Anterior cingulate cortex (tissue), 58 donors: ENCODE results near the gene CNPY1.

Experiments used
- DNase-seq, 58 donors: peaks; one replicate each; lab custom pipeline; 2025; lab: John Stamatoyannopoulos, UW

CNPY1 gene

DNA sequence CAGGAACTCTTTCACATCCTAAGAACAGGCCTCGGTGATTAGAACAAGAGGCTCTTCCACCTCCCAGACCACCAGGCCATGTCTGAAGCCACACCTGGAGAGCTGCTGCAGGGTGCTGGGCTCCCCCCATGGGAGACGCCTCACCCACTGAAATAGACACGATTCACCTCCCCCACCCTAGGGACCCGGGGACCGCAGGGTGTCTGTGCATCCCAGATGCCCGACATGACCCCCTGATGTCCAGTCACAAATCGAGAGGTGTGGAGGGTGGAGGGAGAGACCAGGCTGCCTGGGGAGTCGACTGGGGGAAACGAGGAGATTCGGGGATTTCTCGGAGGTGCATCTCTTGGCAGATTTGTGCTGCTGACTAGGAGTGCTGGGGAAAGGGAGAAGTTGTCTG lies 31.0 kb downstream of the CNPY1 start:
- DNase-seq, result no peak

GRCh38 chr7:155514296-155514695 lies 32.1 kb downstream of the CNPY1 start:
- DNase-seq, result no peak

GRCh38 chr7:155513543-155514285 lies 32.6 kb downstream of the CNPY1 start:
- no peak for DNase-seq

- no peak for DNase-seq
Observed at GRCh38 chr7:155512246-155512887, 34.0 kb downstream of the CNPY1 start.

- DNase-seq, result no peak
Observed at GRCh38 chr7:155511702-155511996, 34.7 kb downstream of the CNPY1 start.

DNA sequence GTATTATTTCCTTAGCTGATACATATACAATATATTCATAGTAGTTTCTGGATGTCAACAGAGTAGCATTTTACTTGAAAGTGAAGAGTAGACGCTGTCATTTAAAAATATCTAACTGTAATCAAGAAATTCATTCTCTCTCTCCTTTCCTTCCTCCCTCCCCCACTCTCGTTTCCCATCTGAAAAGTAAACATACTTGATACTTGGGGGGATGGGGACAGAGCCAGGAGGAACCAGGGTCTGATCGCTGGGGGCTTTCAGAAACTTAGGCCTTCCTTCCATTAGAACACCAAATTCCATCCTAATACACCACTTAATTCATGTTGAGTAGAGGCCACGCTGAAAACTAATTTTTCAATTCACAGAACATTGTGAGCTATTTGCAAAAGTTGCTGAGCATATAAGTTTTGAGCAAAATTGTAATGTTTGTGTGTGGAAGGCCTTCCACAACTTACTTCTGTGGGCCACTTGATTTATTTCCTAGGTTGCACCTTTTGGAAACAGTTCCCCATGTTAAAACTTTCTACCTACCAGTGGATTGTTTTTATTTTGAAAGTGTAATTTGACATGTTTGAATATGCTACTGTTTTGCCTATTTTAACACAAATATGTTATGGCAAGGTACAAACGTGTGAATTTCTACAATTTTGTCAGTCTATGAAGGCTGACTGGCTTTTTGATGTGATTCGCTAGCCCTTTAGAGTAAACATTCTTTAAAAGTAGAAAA lies 35.2 kb downstream of the CNPY1 start:
- DNase-seq, result no peak

DNA sequence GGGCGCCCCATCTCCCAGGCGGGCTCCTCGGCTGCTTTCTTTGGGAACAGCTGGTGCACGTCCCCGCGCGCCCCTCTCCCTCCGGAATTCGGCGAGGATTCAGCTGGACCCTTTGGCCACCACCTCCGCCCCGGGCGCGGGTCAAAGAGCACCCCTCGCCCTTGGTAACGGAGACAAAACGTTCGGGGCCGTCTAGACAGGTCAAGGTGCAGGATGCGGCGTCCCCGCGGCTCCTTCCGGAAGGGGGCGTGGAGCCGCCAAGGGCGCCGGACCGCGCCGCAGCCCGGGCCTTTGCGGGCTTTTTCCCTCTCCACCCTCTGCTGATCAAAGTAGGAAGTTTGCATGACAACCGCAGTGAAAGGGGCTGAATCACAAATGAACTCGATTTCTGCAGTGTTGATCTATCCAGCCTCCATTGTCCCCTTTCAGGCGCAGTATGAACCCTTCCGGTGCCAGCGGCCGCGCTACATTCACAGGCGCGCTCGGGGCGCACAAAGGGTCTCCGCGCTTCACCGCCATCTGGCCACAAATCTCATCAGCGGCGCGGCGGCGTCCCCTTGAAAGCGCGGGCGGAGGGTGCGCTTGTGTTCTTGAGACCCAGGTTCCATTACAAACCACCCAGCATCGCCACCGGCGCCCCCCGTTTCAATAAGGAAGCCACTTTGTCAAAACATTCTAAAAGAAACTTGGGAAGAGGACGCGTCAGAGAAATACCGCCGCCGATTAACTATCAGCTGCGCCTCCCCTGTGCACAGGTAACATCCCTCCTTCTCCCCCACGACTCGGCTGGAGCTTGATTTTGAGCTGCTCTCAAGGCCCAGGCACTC lies 36.4 kb downstream of the CNPY1 start:
- no peak for DNase-seq

DNA sequence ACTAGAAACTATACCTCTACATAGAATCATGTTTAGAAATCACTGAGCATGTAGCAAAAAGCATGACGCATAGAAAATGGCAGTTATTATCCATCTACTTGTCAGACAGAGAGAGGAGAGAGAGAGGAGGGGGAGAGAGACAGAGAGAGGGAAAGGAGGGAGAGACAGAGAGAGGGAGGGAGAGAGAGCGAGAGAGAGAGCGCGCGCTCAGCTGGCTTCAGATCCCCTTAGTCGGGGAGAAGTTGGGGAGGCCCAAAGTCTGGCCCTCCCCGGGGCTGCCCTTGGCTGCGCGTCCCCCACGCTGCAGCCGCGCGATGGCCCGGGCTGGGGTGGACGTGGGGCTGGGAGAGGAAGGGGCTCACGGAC lies 37.0 kb downstream of the CNPY1 start:
- no peak for DNase-seq

GRCh38 chr7:155508376-155509358 lies 37.7 kb downstream of the CNPY1 start:
- DNase-seq, result no peak

GRCh38 chr7:155507576-155507975 lies 38.8 kb downstream of the CNPY1 start:
- DNase-seq, result no peak

DNA sequence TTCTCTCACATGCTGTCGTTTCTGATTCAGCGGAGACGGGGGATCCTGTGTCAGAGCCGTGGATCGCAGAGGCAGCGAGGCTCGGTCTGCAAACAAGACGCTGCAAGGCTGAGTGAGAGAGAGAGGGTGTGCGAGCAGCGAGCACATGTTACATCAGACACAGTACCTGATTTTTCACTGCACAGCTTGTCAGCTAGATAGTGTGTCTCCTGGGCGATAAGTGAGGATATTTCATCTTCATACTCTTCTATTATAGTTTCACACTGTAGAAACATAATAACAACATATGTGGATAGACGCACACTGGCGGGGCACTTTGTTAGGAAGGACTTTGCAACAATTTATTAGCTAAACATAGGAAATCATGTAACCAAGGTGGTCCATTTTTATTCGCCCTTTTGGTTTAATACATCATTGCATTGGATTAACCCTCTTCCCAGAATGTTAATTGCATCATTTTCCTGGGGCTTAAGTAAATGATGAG lies 39.5 kb downstream of the CNPY1 start:
- no peak for DNase-seq

GRCh38 chr7:155505422-155505793 lies 41.0 kb downstream of the CNPY1 start:
- no peak for DNase-seq

- no peak for DNase-seq
Observed at GRCh38 chr7:155497149-155497901, 49.0 kb downstream of the CNPY1 start.

DNA sequence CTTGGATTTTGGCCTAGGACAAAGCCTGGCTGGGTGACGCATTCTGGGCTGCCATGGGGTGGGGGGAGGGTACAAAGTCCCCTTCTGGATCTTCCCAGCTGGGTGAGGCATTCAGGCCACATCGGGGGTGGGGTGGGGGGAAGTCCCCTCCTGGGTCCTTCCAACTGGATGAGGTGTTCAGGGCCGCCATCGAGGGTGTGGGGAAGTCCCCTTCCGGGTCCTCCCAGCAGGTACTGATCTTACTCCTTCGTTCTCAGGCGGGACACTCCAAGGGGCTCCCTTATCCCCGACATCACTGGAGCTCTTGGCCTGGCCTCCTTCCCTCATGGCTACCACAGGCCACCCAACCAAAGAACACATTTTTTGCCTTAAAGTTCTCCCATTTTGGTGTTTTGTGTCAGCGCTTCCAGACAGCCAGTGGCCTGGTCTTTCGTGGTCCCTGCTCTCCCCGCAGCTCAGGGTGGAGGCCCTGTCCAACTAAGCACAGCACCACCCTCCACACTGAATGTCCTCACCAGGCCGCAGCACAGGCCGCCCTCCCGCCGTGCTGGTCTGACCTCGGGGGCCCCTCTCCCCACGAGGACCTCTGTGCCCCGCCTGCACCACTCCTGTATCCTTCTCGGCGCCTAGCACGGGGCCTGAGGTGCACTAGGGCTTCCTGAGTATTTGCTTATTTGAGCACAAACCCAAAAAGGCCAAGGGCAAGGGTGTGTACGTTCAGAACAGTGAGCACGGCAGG lies 49.9 kb downstream of the CNPY1 start:
- no peak for DNase-seq

DNA sequence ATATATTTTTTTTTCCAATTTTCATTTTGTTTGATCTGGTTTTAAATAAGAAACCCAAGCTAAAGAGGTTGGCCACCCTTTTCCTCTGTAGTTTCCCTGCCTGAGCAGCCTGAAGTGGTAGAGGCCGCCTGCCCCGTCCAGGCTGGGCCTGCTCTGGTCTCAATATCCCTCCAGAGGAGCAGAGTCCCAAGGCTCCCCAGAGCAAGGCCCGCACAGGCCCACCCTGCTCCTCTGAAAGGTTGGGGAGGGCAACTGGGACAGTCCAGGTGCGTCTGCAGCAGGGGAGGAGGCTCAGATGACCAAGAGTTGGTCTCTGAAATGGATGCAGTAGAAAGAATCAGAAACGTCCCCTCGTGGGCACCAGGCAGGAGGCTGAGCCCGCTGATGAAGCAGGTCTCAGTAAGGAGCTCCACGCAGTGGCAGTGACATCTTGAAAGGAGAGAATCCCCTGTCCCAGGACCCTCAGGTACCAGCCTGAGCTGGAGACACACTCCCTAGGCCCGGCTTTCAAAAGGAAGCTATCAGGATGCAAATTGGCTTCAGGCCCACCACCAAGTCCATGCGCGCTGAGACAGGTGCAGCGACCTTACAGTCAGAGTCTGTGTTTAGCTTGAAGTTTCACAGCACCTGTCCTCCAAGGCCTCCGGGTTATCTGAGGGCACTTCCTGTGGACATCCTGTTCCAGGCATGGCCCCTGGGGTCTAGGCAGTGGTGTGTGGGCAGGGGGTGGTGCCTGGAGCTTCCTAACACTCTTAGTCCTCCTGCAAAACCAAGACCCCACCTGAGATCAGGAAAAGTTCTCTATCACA lies 50.7 kb downstream of the CNPY1 start:
- no peak for DNase-seq

- DNase-seq, result no peak
Observed at GRCh38 chr7:155494551-155494950, 51.8 kb downstream of the CNPY1 start.

- DNase-seq, result no peak
Observed at GRCh38 chr7:155493744-155494538, 52.4 kb downstream of the CNPY1 start.
